ENCODE data around the gene LAMA2.

DNA sequence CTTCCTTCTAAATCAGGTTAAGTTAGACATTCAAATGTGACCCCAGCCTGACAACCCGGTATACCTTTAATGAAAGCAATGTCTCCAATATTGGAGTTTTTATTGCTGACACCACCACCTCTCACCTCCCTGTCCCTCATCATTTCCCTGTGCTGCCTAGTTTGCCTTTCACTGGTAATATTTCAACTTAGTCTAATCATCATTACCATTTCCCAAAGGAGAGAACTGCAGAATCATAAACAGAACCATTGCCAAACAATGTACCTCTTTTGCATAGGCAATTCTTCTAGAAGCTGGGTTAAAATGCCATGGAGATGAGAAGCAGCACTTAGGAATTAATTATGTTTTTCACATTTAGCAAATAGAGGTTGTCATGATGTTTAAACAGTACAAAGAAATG lies 370.3 kb downstream of the LAMA2 start:
- TF ChIP-seq, protein P1, sequence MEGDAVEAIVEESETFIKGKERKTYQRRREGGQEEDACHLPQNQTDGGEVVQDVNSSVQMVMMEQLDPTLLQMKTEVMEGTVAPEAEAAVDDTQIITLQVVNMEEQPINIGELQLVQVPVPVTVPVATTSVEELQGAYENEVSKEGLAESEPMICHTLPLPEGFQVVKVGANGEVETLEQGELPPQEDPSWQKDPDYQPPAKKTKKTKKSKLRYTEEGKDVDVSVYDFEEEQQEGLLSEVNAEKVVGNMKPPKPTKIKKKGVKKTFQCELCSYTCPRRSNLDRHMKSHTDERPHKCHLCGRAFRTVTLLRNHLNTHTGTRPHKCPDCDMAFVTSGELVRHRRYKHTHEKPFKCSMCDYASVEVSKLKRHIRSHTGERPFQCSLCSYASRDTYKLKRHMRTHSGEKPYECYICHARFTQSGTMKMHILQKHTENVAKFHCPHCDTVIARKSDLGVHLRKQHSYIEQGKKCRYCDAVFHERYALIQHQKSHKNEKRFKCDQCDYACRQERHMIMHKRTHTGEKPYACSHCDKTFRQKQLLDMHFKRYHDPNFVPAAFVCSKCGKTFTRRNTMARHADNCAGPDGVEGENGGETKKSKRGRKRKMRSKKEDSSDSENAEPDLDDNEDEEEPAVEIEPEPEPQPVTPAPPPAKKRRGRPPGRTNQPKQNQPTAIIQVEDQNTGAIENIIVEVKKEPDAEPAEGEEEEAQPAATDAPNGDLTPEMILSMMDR (IDR thresholded peaks at IDR 0.05): no peak
- TF ChIP-seq POLR2A (IDR thresholded peaks at IDR 0.05): no peak

Measured in testis (tissue), 2 donors.